Progenitor cell of endocrine pancreas (in vitro differentiated cells): ENCODE measurements around the gene PMPCA. TPM values are rescaled to one million over a fixed set of nuclear protein-coding genes. Genes with fewer than 3 reads are reported as not detected.
"Not testable (repeated sequence)": the region's sequence is repeated elsewhere in the genome, so short reads cannot be mapped to it uniquely, and the experiment has no call there.

Experiments used
- DNase-seq: peaks from one replicate; pipeline ENCODE4 v3.0.0; 2021; ENCODE audit warnings: low spot score; ENCODE audit not compliant: unreplicated experiment
- H3K27ac Mint-ChIP-seq: 2 replicates; pipeline ENCODE4 v1.8.0; 2021; ENCODE audit warnings: mild to moderate bottlenecking, moderate library complexity, mixed read lengths
- H3K27me3 Mint-ChIP-seq: 2 replicates; pipeline ENCODE4 v1.8.0; 2021; ENCODE audit warnings: mixed read lengths
- H3K36me3 Mint-ChIP-seq: 2 replicates; pipeline ENCODE4 v1.8.0; 2022; ENCODE audit warnings: mixed read lengths; ENCODE audit not compliant: insufficient read depth
- H3K4me1 Mint-ChIP-seq: 2 replicates; pipeline ENCODE4 v1.8.0; 2021; ENCODE audit warnings: low read depth, mixed read lengths
- H3K4me3 Mint-ChIP-seq: 2 replicates; pipeline ENCODE4 v1.8.0; 2021; ENCODE audit warnings: low read depth, mild to moderate bottlenecking, moderate library complexity, mixed read lengths
- H3K9me3 Mint-ChIP-seq: 2 replicates; pipeline ENCODE4 v1.8.0; 2021; ENCODE audit warnings: low read depth, mixed read lengths
- CTCF ChIP-seq: fragments of 200-600 bp; sonication (generic); IDR thresholded peaks from one replicate; pipeline ENCODE4 v1.5.0; 2021; ENCODE audit warnings: antibody characterized with exemption, mild to moderate bottlenecking; ENCODE audit not compliant: unreplicated experiment
- total RNA-seq: library from RNA; stranded (reverse); gene quantifications from 2 replicates; pipeline ENCODE4 v1.2.1, GENCODE V29; 2021

Gene PMPCA
- total RNA-seq, 1 donor from 2014 or later, result 68.3 TPM

- H3K4me3 Mint-ChIP-seq, result no peak overlapping the region
- H3K36me3 Mint-ChIP-seq, result peaks cover 9% of the 10 kb centered on the region
- H3K27ac Mint-ChIP-seq, result no peak overlapping the region
- no peaks in the 10 kb centered on the region for H3K4me1 Mint-ChIP-seq
- no peak for TF ChIP-seq CTCF
- no peak for DNase-seq
- no peaks in the 10 kb centered on the region for H3K9me3 Mint-ChIP-seq
- no peaks in the 10 kb centered on the region for H3K27me3 Mint-ChIP-seq
These were observed 11.3 kb downstream of the PMPCA start for GRCh38 chr9:136421791-136422190.

- no peaks in the 10 kb centered on the region for H3K4me1 Mint-ChIP-seq
- H3K27me3 Mint-ChIP-seq, result no peaks in the 10 kb centered on the region
- no peak for DNase-seq
- H3K4me3 Mint-ChIP-seq, result no peak overlapping the region
- no peak overlapping the region for H3K27ac Mint-ChIP-seq
- no peaks in the 10 kb centered on the region for H3K9me3 Mint-ChIP-seq
- no peak for TF ChIP-seq CTCF
- peaks cover 6% of the 10 kb centered on the region for H3K36me3 Mint-ChIP-seq
These were observed 12.4 kb downstream of the PMPCA start for GRCh38 chr9:136422876-136423275.

GRCh38 chr9:136423432-136424146 is 13.1 kb downstream of the PMPCA start:
- DNase-seq, result no peak
- H3K27ac Mint-ChIP-seq, result no peak overlapping the region
- no peaks in the 10 kb centered on the region for H3K27me3 Mint-ChIP-seq
- H3K4me1 Mint-ChIP-seq, result no peaks in the 10 kb centered on the region
- H3K36me3 Mint-ChIP-seq, result peaks cover 6% of the 10 kb centered on the region
- H3K9me3 Mint-ChIP-seq, result no peaks in the 10 kb centered on the region
- TF ChIP-seq CTCF, result no peak
- no peak overlapping the region for H3K4me3 Mint-ChIP-seq

GRCh38 chr9:136424750-136425362 is 14.4 kb downstream of the PMPCA start:
- Mint-ChIP-seq H3K4me3 (no peak overlapping the region), H3K36me3 (peaks cover 2% of the 10 kb centered on the region), H3K9me3 (no peaks in the 10 kb centered on the region)

GRCh38 chr9:136425367-136425766 is 14.9 kb downstream of the PMPCA start:
- not testable (repeated sequence) for H3K36me3 Mint-ChIP-seq, DNase-seq, H3K4me1 Mint-ChIP-seq, H3K27me3 Mint-ChIP-seq, H3K4me3 Mint-ChIP-seq, H3K9me3 Mint-ChIP-seq
- H3K27ac Mint-ChIP-seq, result peak overlapping the region; percentile 62

More at GRCh38 chr9:136424750-136425362, 14.4 kb downstream of the PMPCA start:
- H3K27ac Mint-ChIP-seq, result peak overlapping the region; percentile 62
- no peak for TF ChIP-seq CTCF
- no peaks in the 10 kb centered on the region for H3K4me1 Mint-ChIP-seq
- no peak for DNase-seq
- no peaks in the 10 kb centered on the region for H3K27me3 Mint-ChIP-seq

- H3K4me1 Mint-ChIP-seq, result no peaks in the 10 kb centered on the region
- H3K9me3 Mint-ChIP-seq, result no peaks in the 10 kb centered on the region
- no peak for DNase-seq
- H3K4me3 Mint-ChIP-seq, result no peak overlapping the region
- no peaks in the 10 kb centered on the region for H3K27me3 Mint-ChIP-seq
- no peak for TF ChIP-seq CTCF
- H3K36me3 Mint-ChIP-seq, result peaks cover 1% of the 10 kb centered on the region
- no peak overlapping the region for H3K27ac Mint-ChIP-seq
These were observed 16.3 kb downstream of the PMPCA start for GRCh38 chr9:136426787-136427186.
